Small intestine (tissue), 7 donors: Measurements from ENCODE around the gene HBB. TPM values are rescaled to one million over a fixed set of nuclear protein-coding genes. Genes with fewer than 3 reads are reported as not detected.
"Not testable (repeated sequence)": the region's sequence is repeated elsewhere in the genome, so short reads cannot be mapped to it uniquely, and the experiment has no call there.

Source experiments
- DNase-seq, 2 donors: peaks; one replicate each; pipeline versions ENCODE4 v3.0.0 to v3.0.0-alpha.2; 2013
- FAIRE-seq: peaks from 2 replicates; lab custom pipeline; 2012; peaks lifted over from hg19 to GRCh38; lab: Jason Lieb, UNC
- H3K27ac ChIP-seq, 3 donors: one replicate each; pipeline ENCODE4 v1.5.1; 2013; ENCODE audit warnings: low read length in 2 of 3, mild to moderate bottlenecking in 2 of 3, control low read depth in 1 of 3, inconsistent platforms in 1 of 3, low read depth in 1 of 3, moderate library complexity in 1 of 3
- H3K27me3 ChIP-seq, 3 donors: one replicate each; pipeline ENCODE4 v1.6.1; 2013; ENCODE audit warnings: low read length in 3 of 3, inconsistent platforms in 1 of 3; ENCODE audit not compliant: control insufficient read depth in 3 of 3, insufficient read depth in 3 of 3
- H3K36me3 ChIP-seq, 3 donors: one replicate each; pipeline ENCODE4 v1.6.1; 2013; ENCODE audit warnings: low read length in 3 of 3, inconsistent platforms in 1 of 3, low read depth in 1 of 3, mild to moderate bottlenecking in 1 of 3, moderate library complexity in 1 of 3; ENCODE audit not compliant: control insufficient read depth in 3 of 3, insufficient read depth in 2 of 3
- H3K4me1 ChIP-seq, 3 donors: one replicate each; pipeline ENCODE4 v1.6.1; 2013; ENCODE audit warnings: low read length in 2 of 3, inconsistent platforms in 1 of 3, low read depth in 1 of 3, mild to moderate bottlenecking in 1 of 3, moderate library complexity in 1 of 3; ENCODE audit not compliant: control insufficient read depth in 3 of 3, insufficient read depth in 2 of 3
- H3K4me3 ChIP-seq, 3 donors: one replicate each; pipeline ENCODE4 v1.5.1; 2013; ENCODE audit warnings: low read length in 3 of 3, control low read depth in 1 of 3, inconsistent platforms in 1 of 3, low read depth in 1 of 3, mild to moderate bottlenecking in 1 of 3, moderate library complexity in 1 of 3
- H3K9me3 ChIP-seq, 2 donors: one replicate each; pipeline ENCODE4 v1.6.1; 2013; ENCODE audit warnings: low read depth in 1 of 2, low read length in 1 of 2; ENCODE audit not compliant: control insufficient read depth in 2 of 2, insufficient read depth in 1 of 2
- WGBS, 3 donors: extraction: QIAGEN DNeasy Blood & Tissue Kit; methylation state at CpG; one replicate each; pipeline ENCODE4 v1.1.7; 2013; 5-methylcytosine and 5-hydroxymethylcytosine counted together
- polyA plus RNA-seq, 4 donors: library from polyadenylated mRNA; stranded (reverse) in 3 of 4; unstranded in 1 of 4; fragments of 200-250 nt in 3 of 4; fragments of 120-200 nt in 1 of 4; gene quantifications; one replicate each; pipeline versions ENCODE4 v1.2.1 to v1.2.3, GENCODE V29; 2013
- donor health status: healthy with polysubstance abuse.
- donor health status: control.
- donor health status: control.
- donor health status: Bipolar disorder and iron deficiency.
- donor health status: healthy.

Gene HBB
- polyA plus RNA-seq, 4 donors, result 7.4 to 61.4 (median 13.2) TPM

DNA sequence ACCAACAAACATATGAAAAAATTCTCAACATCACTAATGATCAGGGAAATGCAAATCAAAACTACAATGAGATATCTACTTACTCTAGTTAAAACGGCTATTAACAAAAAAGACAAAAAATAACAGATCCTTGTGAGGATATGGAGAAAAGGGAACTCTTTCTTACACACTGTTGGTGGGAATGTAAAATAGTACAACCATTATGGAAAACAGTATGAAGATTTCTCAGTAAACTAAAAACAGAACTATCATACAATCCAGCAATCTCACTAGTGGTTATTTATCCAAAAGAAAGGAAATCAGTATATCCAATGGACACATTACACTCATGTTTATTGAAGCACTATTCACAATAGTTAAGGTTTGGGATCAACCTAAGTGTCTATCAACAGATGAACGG, 39.0 kb upstream of the HBB start:
- H3K4me3 ChIP-seq, result no peak overlapping the region
- no peaks in the 10 kb centered on the region for H3K9me3 ChIP-seq
- H3K36me3 ChIP-seq, result no peaks in the 10 kb centered on the region
- FAIRE-seq, result no peak
- 35 to 65% (median 42%) methylated on average over 2 of the region's 2 CpGs for WGBS, 3 donors
- DNase-seq, result no peak
- H3K27me3 ChIP-seq, result no peaks in the 10 kb centered on the region
- no peak overlapping the region for H3K27ac ChIP-seq
- no peaks in the 10 kb centered on the region for H3K4me1 ChIP-seq

DNA sequence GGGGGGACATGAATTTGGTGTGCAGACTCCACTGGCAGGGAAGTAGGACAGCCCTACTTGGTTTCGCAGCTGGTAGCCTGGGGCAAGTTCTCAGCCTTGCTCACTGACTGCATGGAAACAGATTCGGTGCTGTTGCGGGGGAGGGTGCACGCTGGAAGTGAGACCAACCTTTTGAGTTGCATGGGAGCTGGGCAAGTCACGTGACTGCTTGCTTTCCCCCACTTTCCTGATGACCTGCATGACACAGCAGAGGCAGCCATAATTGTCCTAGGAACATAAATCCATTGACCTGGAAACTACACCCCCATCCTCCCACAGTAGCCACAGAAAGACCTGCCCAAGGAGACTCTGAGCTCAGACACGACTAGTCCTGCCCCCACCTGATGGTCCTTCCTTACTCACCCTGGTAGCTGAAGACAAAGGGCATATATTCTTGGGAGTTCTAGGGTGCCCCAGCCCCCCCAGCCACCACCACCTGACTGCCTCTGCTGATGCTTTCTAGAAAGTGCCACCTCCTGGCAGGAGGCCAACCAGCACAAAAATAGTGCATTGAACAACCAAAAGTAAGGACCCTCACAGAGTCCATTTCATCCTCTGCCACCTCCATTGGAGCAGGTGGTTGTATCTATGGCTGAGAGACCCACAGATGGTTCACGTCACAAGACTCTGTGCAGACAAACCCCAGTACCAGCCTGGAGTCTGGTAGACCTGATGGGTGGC, 31.8 kb upstream of the HBB start:
- no peaks in the 10 kb centered on the region for H3K27me3 ChIP-seq
- 70 to 75% (median 74%) methylated on average over 6 to 7 of the region's 7 CpGs for WGBS, 3 donors
- no peaks in the 10 kb centered on the region for H3K4me1 ChIP-seq
- H3K27ac ChIP-seq, result no peak overlapping the region
- FAIRE-seq, result no peak
- H3K36me3 ChIP-seq, result no peaks in the 10 kb centered on the region
- DNase-seq, result no peak
- H3K4me3 ChIP-seq, result no peak overlapping the region
- H3K9me3 ChIP-seq, result peaks cover 0 to 4% of the 10 kb centered on the region in 2 donors

DNA sequence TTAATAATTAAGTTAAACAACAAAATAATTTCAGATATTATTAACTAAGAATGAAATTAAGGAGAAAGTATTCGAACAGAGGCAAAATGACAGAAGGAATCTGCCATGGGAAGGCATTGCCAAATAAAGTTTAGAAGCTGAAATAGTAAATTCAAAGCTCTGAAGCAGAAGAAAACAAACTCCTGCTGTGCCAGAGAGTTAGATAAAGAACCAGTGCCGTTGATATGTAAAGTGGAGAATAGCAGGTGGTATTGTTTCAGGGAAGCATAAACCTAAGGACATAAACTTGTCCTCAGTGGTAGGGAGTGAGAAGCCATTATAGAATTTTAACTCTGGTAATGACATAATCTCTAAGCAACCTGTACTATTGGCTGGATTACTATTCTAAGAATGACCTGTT, 30.4 kb upstream of the HBB start:
- no peak for DNase-seq
- FAIRE-seq, result no peak
- 22 to 35% (median 28%) methylated on average over 2 of the region's 2 CpGs for WGBS, 3 donors
- Histone ChIP-seq H3K9me3 (peaks cover 0 to 4% of the 10 kb centered on the region in 2 donors), H3K27ac (no peak overlapping the region), H3K27me3 (no peaks in the 10 kb centered on the region), H3K36me3 (no peaks in the 10 kb centered on the region), H3K4me1 (no peaks in the 10 kb centered on the region), H3K4me3 (no peak overlapping the region)

DNA sequence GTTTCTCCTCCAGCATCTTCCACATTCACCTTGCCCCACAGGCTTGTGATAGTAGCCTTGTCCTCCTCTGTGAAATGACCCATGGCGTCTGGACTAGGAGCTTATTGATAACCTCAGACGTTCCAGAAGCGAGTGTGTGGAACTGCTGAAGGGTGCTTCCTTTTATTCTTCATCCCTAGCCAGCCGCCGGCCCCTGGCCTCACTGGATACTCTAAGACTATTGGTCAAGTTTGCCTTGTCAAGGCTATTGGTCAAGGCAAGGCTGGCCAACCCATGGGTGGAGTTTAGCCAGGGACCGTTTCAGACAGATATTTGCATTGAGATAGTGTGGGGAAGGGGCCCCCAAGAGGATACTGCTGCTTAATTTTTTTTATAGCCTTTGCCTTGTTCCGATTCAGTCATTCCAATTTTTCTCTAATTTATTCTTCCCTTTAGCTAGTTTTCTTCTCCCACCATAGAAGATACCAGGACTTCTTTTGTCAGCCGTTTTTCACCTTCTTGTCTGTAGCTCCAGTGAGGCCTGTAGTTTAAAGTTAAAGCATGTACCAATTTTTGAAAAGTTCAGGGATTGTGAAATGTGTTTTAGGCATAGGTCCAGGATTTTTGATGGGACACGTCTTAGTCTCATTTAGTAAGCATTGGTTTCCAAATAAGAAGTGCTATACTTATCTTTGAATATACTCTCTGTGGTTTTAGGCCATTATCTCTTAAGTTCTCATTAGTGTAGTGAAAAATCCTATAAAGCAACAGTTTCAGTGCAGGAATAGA, 28.0 kb upstream of the HBB start, which contains the start of gene HBG2:
Gene HBG2, minus strand, starts transcription at position 136 of the 768 bp plus-strand sequence. Its CDS starts 53 bp downstream, at position 83.
- H3K27me3 ChIP-seq, H3K9me3 ChIP-seq, H3K4me3 ChIP-seq, H3K4me1 ChIP-seq, FAIRE-seq, DNase-seq, H3K36me3 ChIP-seq, H3K27ac ChIP-seq: not testable (repeated sequence)
- WGBS, 3 donors, result 66 to 77% (median 71%) methylated on average over 4 of the region's 9 CpGs

DNA sequence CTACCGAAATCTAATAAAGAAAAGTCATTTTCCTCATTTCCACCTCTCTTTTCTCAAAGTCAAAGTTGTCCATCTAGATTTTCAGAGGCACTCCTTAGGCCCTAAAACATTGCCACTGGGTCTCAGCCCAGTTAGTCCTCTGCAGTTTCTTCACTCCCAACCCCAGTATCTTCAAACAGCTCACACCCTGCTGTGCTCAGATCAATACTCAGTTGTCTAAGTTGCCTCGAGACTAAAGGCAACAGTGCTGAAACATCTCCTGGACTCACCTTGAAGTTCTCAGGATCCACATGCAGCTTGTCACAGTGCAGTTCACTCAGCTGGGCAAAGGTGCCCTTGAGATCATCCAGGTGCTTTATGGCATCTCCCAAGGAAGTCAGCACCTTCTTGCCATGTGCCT, 27.2 kb upstream of the HBB start:
- H3K4me1 ChIP-seq, H3K9me3 ChIP-seq, H3K4me3 ChIP-seq, H3K36me3 ChIP-seq, FAIRE-seq, H3K27ac ChIP-seq, H3K27me3 ChIP-seq, DNase-seq: not testable (repeated sequence)
- 58 to 74% (median 68%) methylated on average over 2 of the region's 2 CpGs for WGBS, 3 donors

DNA sequence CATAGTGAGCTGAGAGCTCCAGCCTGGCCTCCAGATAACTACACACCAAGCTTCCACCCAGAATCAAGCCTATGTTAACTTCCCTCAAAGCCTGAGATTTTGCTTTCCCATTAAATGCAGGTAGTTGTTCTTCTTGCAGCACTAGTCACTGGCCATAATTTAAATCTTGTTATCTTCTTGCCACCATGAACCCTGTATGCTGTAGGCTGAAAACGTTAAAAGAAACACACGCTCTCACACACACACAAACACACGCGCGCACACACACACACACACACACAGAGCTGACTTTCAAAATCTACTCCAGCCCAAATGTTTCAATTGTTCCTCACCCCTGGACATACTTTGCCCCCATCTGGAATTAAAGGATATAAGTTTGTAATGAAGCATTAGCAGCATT, 26.6 kb upstream of the HBB start:
- not testable (repeated sequence) for H3K4me3 ChIP-seq, H3K27ac ChIP-seq, H3K4me1 ChIP-seq, FAIRE-seq, H3K27me3 ChIP-seq, DNase-seq, H3K9me3 ChIP-seq, H3K36me3 ChIP-seq
- WGBS, 3 donors, result 73 to 88% (median 83%) methylated on average over 5 of the region's 5 CpGs

DNA sequence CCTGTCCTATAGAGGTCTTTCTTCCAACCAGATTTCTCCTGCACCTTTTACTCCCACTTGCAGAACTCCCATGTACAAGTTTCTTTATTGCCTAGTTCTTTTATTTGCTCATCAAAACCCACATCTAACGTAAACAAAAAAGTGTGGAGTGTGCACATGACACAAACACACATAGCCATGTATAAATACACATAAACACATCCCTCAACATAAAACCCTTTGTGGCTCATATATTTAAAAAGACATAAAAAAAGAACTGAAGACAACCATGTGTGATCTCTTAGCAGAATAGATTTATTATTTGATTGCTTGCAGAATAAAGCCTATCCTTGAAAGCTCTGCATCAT, 26.0 kb upstream of the HBB start:
- Histone ChIP-seq H3K27ac (no peak overlapping the region), H3K36me3 (no peaks in the 10 kb centered on the region), H3K9me3 (no peaks in the 10 kb centered on the region), H3K4me3 (no peak overlapping the region), H3K4me1 (no peaks in the 10 kb centered on the region), H3K27me3 (no peaks in the 10 kb centered on the region)
- FAIRE-seq (no peak), DNase-seq (no peak)
- 55 to 62% (median 58%) methylated on average over 1 of the region's 1 CpG for WGBS, 3 donors

DNA sequence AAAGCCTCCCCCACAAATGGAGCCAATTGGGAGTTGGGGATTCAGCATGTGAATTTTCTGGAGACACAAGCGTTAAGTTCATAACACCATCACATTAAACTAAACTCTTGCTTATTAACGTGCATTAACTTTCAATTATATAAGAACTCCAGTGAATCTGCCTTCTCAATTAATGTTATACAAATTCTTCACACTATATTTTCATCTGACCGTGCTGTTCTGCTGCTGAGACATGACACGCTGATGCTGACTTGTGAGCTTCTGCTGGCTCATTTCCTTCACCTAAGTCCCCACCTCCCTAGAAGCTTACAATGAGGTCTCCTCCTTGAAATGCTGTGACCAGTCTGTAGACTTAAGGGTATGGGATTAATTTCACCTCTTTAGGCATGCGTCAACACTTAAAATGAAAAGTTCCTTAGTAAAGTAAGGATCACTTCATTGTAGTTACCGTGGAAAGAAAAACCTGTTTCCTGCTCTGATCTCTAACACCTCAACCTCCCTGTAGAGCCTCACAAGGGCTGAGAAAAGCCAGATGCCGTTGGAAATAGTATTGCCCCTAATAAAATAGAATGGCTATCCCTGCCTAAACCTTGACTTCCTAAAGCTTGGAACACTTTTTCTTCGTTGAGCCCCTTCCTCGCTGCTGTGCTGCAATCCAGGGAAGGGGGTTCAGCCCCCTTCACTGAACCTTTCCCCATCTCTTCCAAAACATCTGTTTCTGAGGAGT, 25.5 kb upstream of the HBB start:
- FAIRE-seq (no peak), DNase-seq (no peak)
- Histone ChIP-seq H3K36me3 (no peaks in the 10 kb centered on the region), H3K27me3 (no peaks in the 10 kb centered on the region), H3K27ac (no peak overlapping the region), H3K4me3 (no peak overlapping the region), H3K4me1 (no peaks in the 10 kb centered on the region), H3K9me3 (no peaks in the 10 kb centered on the region)
- WGBS, 3 donors, result 67 to 77% (median 68%) methylated on average over 9 of the region's 9 CpGs
